SK-N-SH treated with all-trans-retinoic acid at 6 μM for 48 hours (cell line): ENCODE data around the gene PLA2G10.

Experiments used
- ATAC-seq: fragments of 200-7000 bp; cut with Tn5 transposase; 3 replicates; pipeline ENCODE4 v1.9.1; 2020; ENCODE audit warnings: mild to moderate bottlenecking, moderate library complexity
- BACH2 ChIP-seq: fragments of 250-450 bp; sonication (Bioruptor Pico); IDR thresholded peaks from 2 replicates; pipeline ENCODE4 v1.9.0; 2021; ENCODE audit warnings: mild to moderate bottlenecking, borderline replicate concordance
- CREB5 ChIP-seq: fragments of 250-450 bp; sonication (Bioruptor Pico); IDR thresholded peaks from 2 replicates; pipeline ENCODE4 v1.5.1; 2020; ENCODE audit warnings: low read depth, mild to moderate bottlenecking, moderate library complexity
- CSRNP3 ChIP-seq: fragments of 250-450 bp; sonication (Bioruptor Pico); IDR thresholded peaks from 2 replicates; pipeline ENCODE4 v1.5.1; 2021; ENCODE audit warnings: mild to moderate bottlenecking, moderate library complexity
- ESRRG ChIP-seq: fragments of 250-450 bp; sonication (Bioruptor Pico); IDR thresholded peaks from 2 replicates; pipeline ENCODE4 v1.6.1; 2021; ENCODE audit warnings: mild to moderate bottlenecking
- GLIS3 ChIP-seq: fragments of 250-450 bp; sonication (Bioruptor Pico); IDR thresholded peaks from 2 replicates; pipeline ENCODE4 v1.5.0; 2020; ENCODE audit warnings: mild to moderate bottlenecking, moderate library complexity
- ISL1 ChIP-seq: fragments of 250-450 bp; sonication (Bioruptor Pico); IDR thresholded peaks from 2 replicates; pipeline ENCODE4 v2.1.2; 2022; ENCODE audit warnings: mild to moderate bottlenecking, moderate library complexity
- OSR1 ChIP-seq: fragments of 250-450 bp; sonication (Bioruptor Pico); IDR thresholded peaks from 2 replicates; pipeline ENCODE4 v1.8.0; 2022; ENCODE audit warnings: moderate library complexity, mild to moderate bottlenecking, inconsistent platforms
- PATZ1 ChIP-seq: fragments of 250-450 bp; sonication (Bioruptor Pico); IDR thresholded peaks from 2 replicates; pipeline ENCODE4 v1.8.0; 2020; ENCODE audit warnings: mild to moderate bottlenecking, moderate library complexity, borderline replicate concordance
- POU6F1 ChIP-seq: fragments of 250-450 bp; sonication (Bioruptor Pico); IDR thresholded peaks from 2 replicates; pipeline ENCODE4 v1.8.0; 2021; ENCODE audit warnings: low read depth, mild to moderate bottlenecking, moderate library complexity, borderline replicate concordance
- TCF4 ChIP-seq: fragments of 250-450 bp; sonication (Bioruptor Pico); IDR thresholded peaks from 2 replicates; pipeline ENCODE4 v1.8.0; 2021; ENCODE audit warnings: mild to moderate bottlenecking, moderate library complexity, borderline replicate concordance
- TSHZ2 ChIP-seq: fragments of 250-450 bp; sonication (Bioruptor Pico); IDR thresholded peaks from 2 replicates; pipeline ENCODE4 v1.5.0; 2020; ENCODE audit warnings: mild to moderate bottlenecking, moderate library complexity
- ZFP3 ChIP-seq: fragments of 250-450 bp; sonication (Bioruptor Pico); IDR thresholded peaks from 2 replicates; pipeline ENCODE4 v1.5.0; 2020; ENCODE audit warnings: mild to moderate bottlenecking, moderate library complexity
- ZFP30 ChIP-seq: fragments of 450-650 bp; formaldehyde crosslinking; IDR thresholded peaks from 2 replicates; pipeline ENCODE4 v1.5.0; 2022; ENCODE audit warnings: mild to moderate bottlenecking, moderate library complexity
- ZNF565 ChIP-seq: fragments of 450-650 bp; formaldehyde crosslinking; conservative IDR thresholded peaks from 2 replicates; pipeline ENCODE4 v1.5.0; 2020; ENCODE audit warnings: low read depth, mild to moderate bottlenecking, moderate library complexity
- ZNF70 ChIP-seq: fragments of 450-650 bp; formaldehyde crosslinking; IDR thresholded peaks from 2 replicates; pipeline ENCODE4 v1.5.0; 2020; ENCODE audit warnings: mild to moderate bottlenecking, moderate library complexity
- ZNF8 ChIP-seq: fragments of 450-650 bp; formaldehyde crosslinking; IDR thresholded peaks from 2 replicates; pipeline ENCODE4 v1.5.0; 2020; ENCODE audit warnings: mild to moderate bottlenecking, moderate library complexity

PLA2G10 gene

DNA sequence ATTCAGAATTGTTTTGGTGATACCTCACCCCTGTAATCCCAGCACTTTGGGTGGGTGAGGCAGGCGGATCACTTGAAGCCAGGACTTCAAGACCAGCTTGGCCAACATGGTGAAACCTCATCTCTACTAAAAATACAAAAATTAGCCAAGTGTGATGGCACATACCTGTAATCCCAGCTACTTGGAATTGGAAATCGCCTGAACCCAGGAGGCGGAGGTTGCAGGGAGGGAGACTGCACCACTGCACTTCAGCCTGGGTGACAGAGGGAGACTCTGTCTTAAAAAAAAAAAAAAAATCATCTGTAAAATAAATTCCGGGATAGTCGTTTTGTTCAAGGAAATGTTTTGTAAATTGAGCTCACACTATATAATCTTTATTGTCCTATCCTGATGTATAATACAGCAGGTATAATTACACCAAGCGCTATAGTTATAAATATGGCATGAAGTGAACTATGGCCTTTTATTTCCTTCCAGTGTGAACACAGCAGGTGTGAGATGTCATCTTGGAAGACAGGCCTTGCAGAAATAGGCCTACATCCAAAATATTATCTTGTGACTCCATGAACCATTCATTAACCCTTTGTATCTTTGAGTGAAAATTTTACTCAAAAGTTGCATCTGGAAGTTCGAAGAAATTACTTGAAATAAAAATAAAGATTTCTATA lies 25.4 kb downstream of the PLA2G10 start:
- TF ChIP-seq GLIS3 = no peak
- no peak for TF ChIP-seq ISL1 (CRISPR knock-in tag)
- TF ChIP-seq, all 23 proteins: peak for 0
- no peak for ATAC-seq

- TF ChIP-seq PATZ1 (CRISPR knock-in tag) (no peak), ZNF8 (CRISPR knock-in tag) (no peak), CREB5 (CRISPR knock-in tag) (no peak), TCF4 (no peak), OSR1 (CRISPR knock-in tag) (no peak), ESRRG (no peak), TSHZ2 (CRISPR knock-in tag) (no peak), CSRNP3 (CRISPR knock-in tag) (no peak), POU6F1 (CRISPR knock-in tag) (no peak), ZNF565 (CRISPR knock-in tag) (no peak), ZFP3 (CRISPR knock-in tag) (no peak), ZNF70 (CRISPR knock-in tag) (no peak), BACH2 (no peak)
- ATAC-seq = no peak
These were observed 26.5 kb downstream of the PLA2G10 start for GRCh38 chr16:14667347-14668266.

- no peak for TF ChIP-seq ZNF565 (CRISPR knock-in tag)
- no peak for TF ChIP-seq ZFP30
- TF ChIP-seq OSR1 (CRISPR knock-in tag) = no peak
- TF ChIP-seq ZFP3 (CRISPR knock-in tag) = no peak
- TF ChIP-seq PATZ1 (CRISPR knock-in tag) = no peak
- TF ChIP-seq GLIS3 = no peak
- ATAC-seq = no peak
These were observed 36.0 kb downstream of the PLA2G10 start for GRCh38 chr16:14658063-14658462.
